ENCODE data around the gene AP4M1.

AP4M1 gene

DNA sequence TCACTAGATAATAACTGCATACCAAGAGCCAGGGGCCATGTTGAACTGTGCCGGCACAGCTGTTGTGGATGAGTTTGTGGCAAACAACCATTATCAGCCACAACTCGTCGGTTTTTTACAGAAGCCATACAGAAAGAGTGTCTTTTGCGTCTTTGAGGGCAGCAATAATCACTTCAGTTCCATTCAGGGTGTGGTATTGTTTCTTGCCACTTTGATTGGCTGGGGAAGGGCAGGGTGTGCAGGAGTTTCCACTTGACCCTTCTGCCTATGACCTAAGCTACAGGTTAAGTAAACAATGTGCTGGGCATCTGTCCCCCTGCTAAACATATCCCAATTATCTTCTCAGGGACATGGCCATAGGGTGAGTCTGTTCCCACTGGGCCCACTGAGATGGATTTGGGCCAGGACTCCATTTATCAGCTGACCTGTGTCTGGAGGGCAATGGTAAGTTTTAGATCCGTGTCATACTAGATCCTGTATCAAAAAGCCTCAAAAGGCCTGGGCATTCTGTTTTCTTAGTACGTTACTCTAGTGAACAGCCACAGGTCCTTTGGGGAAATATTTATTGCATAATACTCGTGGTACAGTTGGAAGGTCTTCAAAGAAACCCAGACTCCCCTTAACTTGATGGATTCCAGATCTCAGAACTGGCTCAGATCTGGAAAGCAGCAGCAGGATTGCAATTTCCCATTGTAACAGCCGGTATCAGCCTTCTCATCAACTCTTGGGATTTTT lies 35.8 kb upstream of the AP4M1 start:
- no peak overlapping the region for H2BK120ac ChIP-seq (ENCODE audit: low read depth, low read length)
- no peaks in the 10 kb centered on the region for H3K79me1 ChIP-seq (ENCODE audit: low read depth, low read length)
- H3K27me3 ChIP-seq (ENCODE audit: control insufficient read depth in 3 of 3, insufficient read depth in 3 of 3, low read depth in 1 of 3, low read length in 3 of 3) = no peaks in the 10 kb centered on the region
- H2AK5ac ChIP-seq (ENCODE audit: low read depth, low read length) = no peak overlapping the region
- no peak overlapping the region for H3K4me2 ChIP-seq (ENCODE audit: insufficient read depth, low read length, poor library complexity, severe bottlenecking)
- H2BK5ac ChIP-seq (ENCODE audit: low read length) = no peak overlapping the region
- no CpG with 5 or more reads among the region's 8 CpGs for whole genome bisulfite sequencing, 2 donors (ENCODE audit: extremely low coverage in 2 of 2, insufficient read length in 2 of 2, insufficient replicate concordance in 1 of 2)
- no peak overlapping the region for H2AFZ ChIP-seq (ENCODE audit: low read length)
- no peak overlapping the region for H3K4ac ChIP-seq (ENCODE audit: low read length)
- no peak overlapping the region for H4K91ac ChIP-seq (ENCODE audit: low read depth, low read length, poor library complexity)
- H3K9ac ChIP-seq (ENCODE audit: low read depth, low read length, poor library complexity) = no peak overlapping the region
- peaks cover 43 to 84% of the 10 kb centered on the region in 2 donors for H3K36me3 ChIP-seq (replicated peaks in 1 of 2; ENCODE audit: control insufficient read depth in 2 of 2, insufficient read depth in 2 of 2, low read length in 2 of 2)
- no peaks in the 10 kb centered on the region for H3K4me1 ChIP-seq (ENCODE audit: control insufficient read depth in 2 of 2, insufficient read depth in 1 of 2, low read depth in 1 of 2, low read length in 2 of 2)
- H3K9me3 ChIP-seq (replicated peaks in 1 of 2; ENCODE audit: control insufficient read depth in 2 of 2, insufficient read depth in 1 of 2, low read depth in 1 of 2, low read length in 2 of 2) = peaks cover 17 to 20% of the 10 kb centered on the region in 2 donors
- no peak overlapping the region for H4K8ac ChIP-seq (ENCODE audit: low read depth, low read length)
- no peak for DNase-seq (ENCODE audit: low spot score)
- no peak overlapping the region for H3K23ac ChIP-seq (ENCODE audit: low read depth, low read length, poor library complexity)
- no peak overlapping the region for H3K27ac ChIP-seq (replicated peaks; ENCODE audit: low read length)
- no peak overlapping the region for H3K4me3 ChIP-seq (ENCODE audit: low read length in 2 of 2)
- no peak overlapping the region for H2BK12ac ChIP-seq (ENCODE audit: low read length)
- no peak overlapping the region for H3K18ac ChIP-seq (ENCODE audit: low read length)
- H3K14ac ChIP-seq (ENCODE audit: low read length) = no peak overlapping the region
- H2BK15ac ChIP-seq (ENCODE audit: low read length) = no peak overlapping the region

DNA sequence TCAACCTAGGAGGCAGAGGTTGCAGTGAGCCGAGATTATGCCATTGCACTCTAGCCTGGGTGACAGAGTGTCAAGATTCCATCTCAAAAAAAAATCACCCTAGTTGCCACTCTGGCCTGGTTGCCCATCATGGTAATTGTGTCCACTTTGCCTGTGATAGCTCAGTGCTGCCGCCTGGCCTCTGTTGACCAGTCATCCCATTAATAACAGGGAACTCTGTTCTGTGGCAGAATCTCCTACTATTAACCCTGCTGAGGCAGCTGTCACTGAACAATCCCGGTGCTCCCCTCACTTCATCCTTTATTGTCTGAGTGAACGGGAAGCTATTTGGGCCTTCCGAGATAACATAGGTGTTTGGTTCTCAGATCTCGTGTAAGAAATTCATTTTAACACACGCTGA lies 34.5 kb upstream of the AP4M1 start:
- no peak overlapping the region for H3K14ac ChIP-seq (ENCODE audit: low read length)
- H4K91ac ChIP-seq (ENCODE audit: low read depth, low read length, poor library complexity) = no peak overlapping the region
- peaks cover 51 to 84% of the 10 kb centered on the region in 2 donors for H3K36me3 ChIP-seq (replicated peaks in 1 of 2; ENCODE audit: control insufficient read depth in 2 of 2, insufficient read depth in 2 of 2, low read length in 2 of 2)
- no peak overlapping the region for H2BK5ac ChIP-seq (ENCODE audit: low read length)
- no peak overlapping the region for H3K4me2 ChIP-seq (ENCODE audit: insufficient read depth, low read length, poor library complexity, severe bottlenecking)
- H3K23ac ChIP-seq (ENCODE audit: low read depth, low read length, poor library complexity) = no peak overlapping the region
- no peaks in the 10 kb centered on the region for H3K79me1 ChIP-seq (ENCODE audit: low read depth, low read length)
- no peak overlapping the region for H2BK120ac ChIP-seq (ENCODE audit: low read depth, low read length)
- WGBS, 2 donors (ENCODE audit: extremely low coverage in 2 of 2, insufficient read length in 2 of 2, insufficient replicate concordance in 1 of 2) = no CpG with 5 or more reads among the region's 7 CpGs
- H3K9me3 ChIP-seq (replicated peaks in 1 of 2; ENCODE audit: control insufficient read depth in 2 of 2, insufficient read depth in 1 of 2, low read depth in 1 of 2, low read length in 2 of 2) = peaks cover 30 to 33% of the 10 kb centered on the region in 2 donors
- H3K9ac ChIP-seq (ENCODE audit: low read depth, low read length, poor library complexity) = no peak overlapping the region
- no peak overlapping the region for H3K4ac ChIP-seq (ENCODE audit: low read length)
- DNase-seq (ENCODE audit: low spot score) = no peak
- H2BK15ac ChIP-seq (ENCODE audit: low read length) = no peak overlapping the region
- H3K4me3 ChIP-seq (ENCODE audit: low read length in 2 of 2) = no peak overlapping the region
- H2AFZ ChIP-seq (ENCODE audit: low read length) = no peak overlapping the region
- no peak overlapping the region for H4K8ac ChIP-seq (ENCODE audit: low read depth, low read length)
- H3K27ac ChIP-seq (replicated peaks; ENCODE audit: low read length) = no peak overlapping the region
- H3K27me3 ChIP-seq (ENCODE audit: control insufficient read depth in 3 of 3, insufficient read depth in 3 of 3, low read depth in 1 of 3, low read length in 3 of 3) = no peaks in the 10 kb centered on the region
- no peaks in the 10 kb centered on the region for H3K4me1 ChIP-seq (ENCODE audit: control insufficient read depth in 2 of 2, insufficient read depth in 1 of 2, low read depth in 1 of 2, low read length in 2 of 2)
- no peak overlapping the region for H2AK5ac ChIP-seq (ENCODE audit: low read depth, low read length)
- H3K18ac ChIP-seq (ENCODE audit: low read length) = no peak overlapping the region
- no peak overlapping the region for H2BK12ac ChIP-seq (ENCODE audit: low read length)

DNA sequence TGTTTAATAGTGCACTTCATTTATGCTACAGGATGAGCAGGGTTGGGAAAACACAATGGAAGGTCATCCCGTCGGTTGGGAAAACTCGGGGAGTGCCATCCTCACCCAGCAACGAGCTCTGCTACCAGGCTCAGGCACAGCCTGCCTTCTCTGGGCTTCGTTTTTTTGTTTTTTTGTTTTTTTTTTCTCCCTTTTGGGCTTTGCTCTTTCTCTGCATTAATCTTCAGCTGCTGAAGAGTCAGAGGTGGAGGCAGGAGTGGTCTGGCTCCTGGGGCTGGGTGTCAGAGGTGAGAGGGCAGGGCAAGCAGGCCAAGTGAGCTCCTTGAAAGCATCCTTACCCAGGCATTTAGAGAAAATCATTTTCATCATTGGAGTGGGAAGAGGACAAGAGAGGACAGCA lies 31.5 kb upstream of the AP4M1 start:
- Histone ChIP-seq H3K18ac (ENCODE audit: low read length) (no peak overlapping the region), H3K9ac (ENCODE audit: low read depth, low read length, poor library complexity) (no peak overlapping the region), H4K91ac (ENCODE audit: low read depth, low read length, poor library complexity) (no peak overlapping the region), H3K79me1 (ENCODE audit: low read depth, low read length) (no peaks in the 10 kb centered on the region), H3K4me2 (ENCODE audit: insufficient read depth, low read length, poor library complexity, severe bottlenecking) (no peak overlapping the region), H3K14ac (ENCODE audit: low read length) (no peak overlapping the region), H3K9me3 (replicated peaks in 1 of 2; ENCODE audit: control insufficient read depth in 2 of 2, insufficient read depth in 1 of 2, low read depth in 1 of 2, low read length in 2 of 2) (peaks cover 53 to 60% of the 10 kb centered on the region in 2 donors), H3K4me3 (ENCODE audit: low read length in 2 of 2) (no peak overlapping the region), H2AK5ac (ENCODE audit: low read depth, low read length) (no peak overlapping the region), H3K4me1 (ENCODE audit: control insufficient read depth in 2 of 2, insufficient read depth in 1 of 2, low read depth in 1 of 2, low read length in 2 of 2) (no peaks in the 10 kb centered on the region), H3K27me3 (ENCODE audit: control insufficient read depth in 3 of 3, insufficient read depth in 3 of 3, low read depth in 1 of 3, low read length in 3 of 3) (no peaks in the 10 kb centered on the region), H2BK15ac (ENCODE audit: low read length) (no peak overlapping the region), H3K23ac (ENCODE audit: low read depth, low read length, poor library complexity) (no peak overlapping the region), H2BK120ac (ENCODE audit: low read depth, low read length) (no peak overlapping the region), H2BK5ac (ENCODE audit: low read length) (no peak overlapping the region), H3K27ac (replicated peaks; ENCODE audit: low read length) (no peak overlapping the region), H4K8ac (ENCODE audit: low read depth, low read length) (no peak overlapping the region), H3K4ac (ENCODE audit: low read length) (no peak overlapping the region), H2BK12ac (ENCODE audit: low read length) (no peak overlapping the region), H3K36me3 (replicated peaks in 1 of 2; ENCODE audit: control insufficient read depth in 2 of 2, insufficient read depth in 2 of 2, low read length in 2 of 2) (peaks cover 63 to 86% of the 10 kb centered on the region in 2 donors), H2AFZ (ENCODE audit: low read length) (no peak overlapping the region)
- no peak for DNase-seq (ENCODE audit: low spot score)
- no CpG with 5 or more reads among the region's 5 CpGs for WGBS, 2 donors (ENCODE audit: extremely low coverage in 2 of 2, insufficient read length in 2 of 2, insufficient replicate concordance in 1 of 2)

DNA sequence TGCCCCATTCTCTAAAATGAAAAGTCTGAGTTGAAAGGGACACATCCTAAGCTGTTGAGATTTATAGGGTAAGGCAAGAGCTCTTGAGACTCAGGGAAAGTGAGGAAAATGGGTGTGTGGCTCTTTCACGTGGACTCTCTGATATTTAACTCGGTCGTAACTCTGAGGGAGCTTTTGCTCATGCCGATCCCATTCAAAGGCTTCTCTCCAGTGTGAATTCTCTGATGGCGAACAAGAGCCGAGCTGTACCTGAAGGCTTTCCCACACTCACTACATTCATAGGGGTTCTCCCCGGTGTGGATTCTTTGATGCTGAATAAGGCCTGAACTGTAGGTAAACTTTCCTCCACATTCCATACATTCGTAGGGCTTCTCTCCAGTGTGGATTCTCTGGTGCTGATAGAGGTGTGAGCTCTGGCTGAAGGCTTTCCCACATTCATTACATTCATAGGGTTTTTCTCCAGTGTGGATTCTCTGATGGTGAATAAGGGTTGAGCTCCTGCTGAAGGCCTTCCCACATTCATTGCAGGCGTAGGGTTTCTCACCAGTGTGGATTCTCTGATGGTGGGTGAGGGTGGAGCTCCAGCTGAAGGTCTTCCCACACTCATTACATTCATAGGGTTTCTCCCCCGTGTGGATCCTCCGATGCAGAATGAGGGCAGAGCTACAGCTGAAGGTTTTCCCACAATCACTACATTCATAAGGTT lies 30.3 kb upstream of the AP4M1 start:
- peaks cover 2% of the 10 kb centered on the region for H3K79me1 ChIP-seq (ENCODE audit: low read depth, low read length)
- H2AK5ac ChIP-seq (ENCODE audit: low read depth, low read length) = no peak overlapping the region
- no peaks in the 10 kb centered on the region for H3K4me1 ChIP-seq (ENCODE audit: control insufficient read depth in 2 of 2, insufficient read depth in 1 of 2, low read depth in 1 of 2, low read length in 2 of 2)
- H3K9me3 ChIP-seq (replicated peaks in 1 of 2; ENCODE audit: control insufficient read depth in 2 of 2, insufficient read depth in 1 of 2, low read depth in 1 of 2, low read length in 2 of 2) = peaks cover 64 to 71% of the 10 kb centered on the region in 2 donors
- H3K9ac ChIP-seq (ENCODE audit: low read depth, low read length, poor library complexity) = no peak overlapping the region
- no peak overlapping the region for H2AFZ ChIP-seq (ENCODE audit: low read length)
- H3K14ac ChIP-seq (ENCODE audit: low read length) = no peak overlapping the region
- H2BK120ac ChIP-seq (ENCODE audit: low read depth, low read length) = no peak overlapping the region
- DNase-seq (ENCODE audit: low spot score) = no peak
- no peak overlapping the region for H3K27ac ChIP-seq (replicated peaks; ENCODE audit: low read length)
- no peak overlapping the region for H2BK12ac ChIP-seq (ENCODE audit: low read length)
- no peak overlapping the region for H4K91ac ChIP-seq (ENCODE audit: low read depth, low read length, poor library complexity)
- H3K4me3 ChIP-seq (ENCODE audit: low read length in 2 of 2) = no peak overlapping the region
- H3K36me3 ChIP-seq (replicated peaks in 1 of 2; ENCODE audit: control insufficient read depth in 2 of 2, insufficient read depth in 2 of 2, low read length in 2 of 2) = peaks cover 69 to 87% of the 10 kb centered on the region in 2 donors
- no peak overlapping the region for H3K4me2 ChIP-seq (ENCODE audit: insufficient read depth, low read length, poor library complexity, severe bottlenecking)
- H3K18ac ChIP-seq (ENCODE audit: low read length) = no peak overlapping the region
- no peak overlapping the region for H4K8ac ChIP-seq (ENCODE audit: low read depth, low read length)
- WGBS, 2 donors (ENCODE audit: extremely low coverage in 2 of 2, insufficient read length in 2 of 2, insufficient replicate concordance in 1 of 2) = no CpG with 5 or more reads among the region's 11 CpGs
- H2BK15ac ChIP-seq (ENCODE audit: low read length) = no peak overlapping the region
- no peak overlapping the region for H3K23ac ChIP-seq (ENCODE audit: low read depth, low read length, poor library complexity)
- no peak overlapping the region for H3K4ac ChIP-seq (ENCODE audit: low read length)
- no peak overlapping the region for H2BK5ac ChIP-seq (ENCODE audit: low read length)
- no peaks in the 10 kb centered on the region for H3K27me3 ChIP-seq (ENCODE audit: control insufficient read depth in 3 of 3, insufficient read depth in 3 of 3, low read depth in 1 of 3, low read length in 3 of 3)

Data from neuronal stem cell (in vitro differentiated cells).